Prostate gland (tissue), 2 donors: ENCODE data around the gene OSBPL1A. TPM values are rescaled to one million over a fixed set of nuclear protein-coding genes. Genes with fewer than 3 reads are reported as not detected.

Experiments
- DNase-seq: peaks from one replicate; pipeline ENCODE4 v3.0.0-alpha.2; 2019; ENCODE audit warnings: low spot score
- H3K27ac ChIP-seq, 2 donors: fragments of 200-600 bp; sonication (generic); 2 replicates each; pipeline ENCODE4 v1.5.1; 2017 to 2019
- H3K27me3 ChIP-seq: fragments of 200-600 bp; sonication (generic); replicated peaks from 2 replicates; pipeline ENCODE4 v1.5.1; 2019; ENCODE audit not compliant: insufficient read depth
- H3K36me3 ChIP-seq, 2 donors: fragments of 200-600 bp; sonication (generic); 1 replicate in 1 of 2; 2 replicates in 1 of 2; pipeline versions ENCODE4 v1.5.1 to v1.8.1; 2017 to 2019
- H3K4me1 ChIP-seq: fragments of 200-600 bp; sonication (generic); replicated peaks from 2 replicates; pipeline ENCODE4 v1.5.1; 2019
- H3K4me3 ChIP-seq, 2 donors: fragments of 200-600 bp; sonication (generic); 2 replicates each; pipeline ENCODE4 v1.5.1; 2017 to 2019
- H3K9me3 ChIP-seq: fragments of 200-600 bp; sonication (generic); 2 replicates; pipeline ENCODE4 v1.5.1; 2017
- CTCF ChIP-seq, 4 experiments: fragments of 200-600 bp in 2 of 4; fragments of 450-650 bp in 2 of 4; sonication (generic) in 2 of 4; IDR thresholded peaks; 1 replicate in 3 of 4; 2 replicates in 1 of 4; pipeline ENCODE4 v1.5.1; 2016 to 2019; ENCODE audit warnings: antibody characterized with exemption in 4 of 4, mild to moderate bottlenecking in 2 of 4, moderate library complexity in 2 of 4
- POLR2A ChIP-seq: fragments of 450-650 bp; IDR thresholded peaks from one replicate; pipeline ENCODE4 v1.6.1; 2016; ENCODE audit warnings: antibody characterized with exemption, mild to moderate bottlenecking
- POLR2AphosphoS5 ChIP-seq: sonication (generic); formaldehyde crosslinking; IDR thresholded peaks from one replicate; pipeline ENCODE4 v1.6.1; 2017; ENCODE audit warnings: antibody characterized with exemption
- WGBS: methylation state at CpG from one replicate; pipeline ENCODE4 v1.1.5; 2018; 5-methylcytosine and 5-hydroxymethylcytosine counted together
- intact Hi-C: fragments of 100-400 bp; cut with DNase I; formaldehyde crosslinking; loops from one replicate; pipeline ENCODE4 v1.14.2; 2022
- total RNA-seq, 2 donors: library from RNA; depleted of rRNA; stranded (reverse); fragments of >200 nt; gene quantifications; one replicate each; pipeline ENCODE4 v1.1.0, GENCODE V29; 2016

The OSBPL1A gene
- total RNA-seq, 2 donors from 2014 or later = 33.7 to 39.1 TPM

- H3K36me3 ChIP-seq = no peaks in the 10 kb centered on the region
- H3K4me3 ChIP-seq = no peak overlapping the region
- TF ChIP-seq POLR2AphosphoS5 (no peak), POLR2A (no peak), CTCF (IDR thresholded peaks at IDR 0.05) (no peak)
- DNase-seq = no peak
- H3K4me1 ChIP-seq = no peaks in the 10 kb centered on the region
- 79% methylated on average over 4 of the region's 4 CpGs for WGBS
- no peaks in the 10 kb centered on the region for H3K27me3 ChIP-seq
- H3K9me3 ChIP-seq = no peaks in the 10 kb centered on the region
- intact Hi-C loops = no loop called here
- no peak overlapping the region for H3K27ac ChIP-seq
These were observed 132.0 kb downstream of the OSBPL1A start for GRCh38 chr18:24265502-24266064.

- WGBS = 53% methylated on average over 2 of the region's 2 CpGs
- intact Hi-C loops = no loop called here
These were observed 134.6 kb downstream of the OSBPL1A start for GRCh38 chr18:24263050-24263449.

GRCh38 chr18:24262087-24262486, 135.5 kb downstream of the OSBPL1A start:
- Histone ChIP-seq H3K4me3 (no peak overlapping the region), H3K9me3 (no peaks in the 10 kb centered on the region), H3K4me1 (no peaks in the 10 kb centered on the region), H3K27ac (no peak overlapping the region), H3K36me3 (no peaks in the 10 kb centered on the region), H3K27me3 (no peaks in the 10 kb centered on the region)
- DNase-seq = no peak
- intact Hi-C loops = no loop called here
- 65% methylated on average over 4 of the region's 4 CpGs for WGBS
- TF ChIP-seq CTCF (IDR thresholded peaks at IDR 0.05) (no peak), POLR2A (no peak), POLR2AphosphoS5 (no peak)

More at GRCh38 chr18:24263050-24263449, 134.6 kb downstream of the OSBPL1A start:
- no peak for DNase-seq
- no peaks in the 10 kb centered on the region for H3K4me1 ChIP-seq
- peak overlapping the region in 1 of 2 donors; percentile 4 for H3K27ac ChIP-seq
- no peaks in the 10 kb centered on the region for H3K36me3 ChIP-seq
- no peaks in the 10 kb centered on the region for H3K9me3 ChIP-seq
- no peak overlapping the region for H3K4me3 ChIP-seq
- TF ChIP-seq POLR2AphosphoS5 = peak; percentile 71
- no peak for TF ChIP-seq POLR2A
- no peaks in the 10 kb centered on the region for H3K27me3 ChIP-seq

- 90% methylated on average over 6 of the region's 6 CpGs for WGBS
- Histone ChIP-seq H3K4me1 (no peaks in the 10 kb centered on the region), H3K27ac (no peak overlapping the region), H3K36me3 (no peaks in the 10 kb centered on the region), H3K27me3 (no peaks in the 10 kb centered on the region), H3K4me3 (no peak overlapping the region), H3K9me3 (no peaks in the 10 kb centered on the region)
- intact Hi-C loops = no loop called here
- DNase-seq = no peak
- TF ChIP-seq POLR2AphosphoS5 = no peak
- TF ChIP-seq POLR2A = no peak
- no peak for TF ChIP-seq CTCF (IDR thresholded peaks at IDR 0.05)
These were observed 137.6 kb downstream of the OSBPL1A start for GRCh38 chr18:24259869-24260641.

- Histone ChIP-seq H3K4me1 (no peaks in the 10 kb centered on the region), H3K9me3 (no peaks in the 10 kb centered on the region), H3K4me3 (no peak overlapping the region), H3K36me3 (no peaks in the 10 kb centered on the region), H3K27me3 (no peaks in the 10 kb centered on the region), H3K27ac (no peak overlapping the region)
- 95% methylated on average over 1 of the region's 1 CpG for WGBS
- intact Hi-C loops = no loop called here
- DNase-seq = no peak
- TF ChIP-seq POLR2AphosphoS5 = no peak
- no peak for TF ChIP-seq CTCF (IDR thresholded peaks at IDR 0.05)
- no peak for TF ChIP-seq POLR2A
These were observed 143.6 kb downstream of the OSBPL1A start for GRCh38 chr18:24254071-24254470.
